HepG2 (cell line): ENCODE results near the gene AARSD1. TPM values are rescaled to one million over a fixed set of nuclear protein-coding genes. Genes with fewer than 3 reads are reported as not detected.

ENCODE experiments used
- CTCF ChIP-seq: sonication (generic); formaldehyde crosslinking; IDR thresholded peaks from 2 replicates; pipeline ENCODE4 v1.5.0; 2020; ENCODE audit warnings: mild to moderate bottlenecking, missing genetic modification reagents, moderate library complexity
- GLI4 ChIP-seq: sonication (generic); formaldehyde crosslinking; IDR thresholded peaks from 2 replicates; pipeline ENCODE4 v1.5.1; 2020; ENCODE audit warnings: missing genetic modification reagents, mild to moderate bottlenecking, moderate library complexity, borderline replicate concordance
- HBP1 ChIP-seq: IDR thresholded peaks from 2 replicates; pipeline ENCODE4 v1.6.1; 2016; ENCODE audit warnings: low read depth, control low read depth
- HNRNPL ChIP-seq: fragments of 200-400 bp; formaldehyde crosslinking; IDR thresholded peaks from 2 replicates; pipeline ENCODE4 v1.6.1; 2017; ENCODE audit warnings: mild to moderate bottlenecking, low read depth, low read length
- NAIF1 ChIP-seq: sonication (generic); formaldehyde crosslinking; IDR thresholded peaks from 2 replicates; pipeline ENCODE4 v1.5.0; 2020; ENCODE audit warnings: mild to moderate bottlenecking, missing genetic modification reagents, borderline replicate concordance
- SIX4 ChIP-seq: sonication (generic); formaldehyde crosslinking; IDR thresholded peaks from 2 replicates; pipeline ENCODE4 v1.4.0; 2020; ENCODE audit warnings: missing genetic modification reagents
- SOX5 ChIP-seq: IDR thresholded peaks from 2 replicates; pipeline ENCODE4 v1.6.1; 2016; ENCODE audit warnings: borderline replicate concordance
- SP5 ChIP-seq: IDR thresholded peaks from 2 replicates; pipeline ENCODE4 v1.6.1; 2016; ENCODE audit warnings: low read depth, borderline replicate concordance
- THAP11 ChIP-seq: IDR thresholded peaks from 2 replicates; pipeline ENCODE4 v1.6.1; 2016; ENCODE audit warnings: missing biosample characterization, missing genetic modification reagents
- TSC22D2 ChIP-seq: sonication (generic); formaldehyde crosslinking; IDR thresholded peaks from 2 replicates; pipeline ENCODE4 v1.5.1; 2020; ENCODE audit warnings: missing genetic modification reagents, mild to moderate bottlenecking, borderline replicate concordance
- ZNF256 ChIP-seq: sonication (generic); formaldehyde crosslinking; conservative IDR thresholded peaks from 2 replicates; pipeline ENCODE4 v1.4.0; 2020; ENCODE audit warnings: missing genetic modification reagents
- ZNF263 ChIP-seq: sonication (generic); formaldehyde crosslinking; IDR thresholded peaks from 2 replicates; pipeline ENCODE4 v1.4.0; 2020; ENCODE audit warnings: missing genetic modification reagents
- ZNF281 ChIP-seq: sonication (generic); formaldehyde crosslinking; IDR thresholded peaks from 2 replicates; pipeline ENCODE4 v1.4.0; 2020; ENCODE audit warnings: missing genetic modification reagents, borderline replicate concordance
- ZNF446 ChIP-seq: sonication (generic); formaldehyde crosslinking; IDR thresholded peaks from 2 replicates; pipeline ENCODE4 v1.5.0; 2020; ENCODE audit warnings: mild to moderate bottlenecking, missing genetic modification reagents
- ZNF501 ChIP-seq: sonication (generic); formaldehyde crosslinking; IDR thresholded peaks from 2 replicates; pipeline ENCODE4 v1.5.1; 2020; ENCODE audit warnings: mild to moderate bottlenecking, moderate library complexity, missing genetic modification reagents
- ZNF850 ChIP-seq: sonication (generic); formaldehyde crosslinking; conservative IDR thresholded peaks from 2 replicates; pipeline ENCODE4 v1.9.0; 2021; ENCODE audit warnings: mild to moderate bottlenecking, missing genetic modification reagents
- ZSCAN31 ChIP-seq: sonication (generic); formaldehyde crosslinking; IDR thresholded peaks from 2 replicates; pipeline ENCODE4 v1.5.0; 2020; ENCODE audit warnings: low read depth, mild to moderate bottlenecking, missing genetic modification reagents
- polyA plus RNA-seq, 8 experiments: library from polyadenylated mRNA; depleted of rRNA in 3 of 8; stranded (reverse) in 7 of 8; unstranded in 1 of 8; fragments of >200 nt; fragmentation: Illumina TruSeq in 4 of 8; extraction: Trizol in 4 of 8; gene quantifications; 2 replicates each; pipeline versions ENCODE4 v1.2.1 to v1.2.3, GENCODE V29; 2011 to 2016; ENCODE audit warnings: low read depth in 4 of 8, missing spikeins in 1 of 8, mixed read lengths in 1 of 8; ENCODE audit not compliant: insufficient read depth in 1 of 8
- total RNA-seq, 5 experiments: library from RNA; depleted of rRNA; stranded (reverse); fragments of >200 nt; fragmentation: Illumina TruSeq; extraction: Trizol; gene quantifications; 2 replicates each; pipeline ENCODE4 v1.2.3, GENCODE V29; 2016; ENCODE audit warnings: low read depth in 1 of 5
- TF ChIP-seq, protein P1 (sequence below): sonication (generic); formaldehyde crosslinking; IDR thresholded peaks from 2 replicates; pipeline ENCODE4 v1.4.0; 2020; ENCODE audit warnings: mild to moderate bottlenecking, missing genetic modification reagents
- TF ChIP-seq, protein P2 (sequence below): sonication (generic); formaldehyde crosslinking; IDR thresholded peaks from 2 replicates; pipeline ENCODE4; 2020; ENCODE audit warnings: missing genetic modification reagents, mild to moderate bottlenecking, borderline replicate concordance

Gene AARSD1
- total and polyA plus RNA-seq, 2 of the 13 experiments (the other 11 are each of a cell fraction or from before 2014, with no cell fraction given): 24.7 to 29.3 TPM

DNA sequence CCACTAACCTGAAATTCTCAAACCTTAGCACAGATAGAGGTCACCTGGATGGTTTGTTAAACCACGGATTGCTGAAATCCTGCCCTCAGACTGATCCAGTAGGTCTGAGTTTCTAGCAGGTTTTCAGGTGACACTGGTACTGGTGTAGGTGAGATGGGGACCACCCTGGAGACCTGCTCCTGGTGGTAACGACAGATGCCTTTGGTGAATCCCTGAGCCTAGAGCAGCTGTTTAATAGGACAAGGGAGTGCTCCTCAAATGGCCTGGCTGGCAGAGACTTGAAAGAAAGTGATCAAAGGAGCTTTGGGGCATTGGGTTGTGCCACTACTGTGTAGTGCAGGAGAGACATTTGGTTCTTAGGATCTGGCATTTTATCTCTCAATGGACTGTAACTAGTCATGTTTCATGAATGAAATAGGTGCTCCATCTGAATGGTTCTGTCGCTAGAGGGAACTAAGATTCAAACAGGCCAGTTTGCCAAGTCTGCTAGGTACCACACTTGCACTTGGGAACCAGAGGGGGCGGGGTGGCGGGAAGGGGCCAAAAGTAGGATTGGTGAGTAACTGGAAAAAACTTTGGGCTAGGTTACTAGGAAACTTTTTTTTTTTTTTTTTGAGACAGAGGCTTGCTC, 39.4 kb upstream of the AARSD1 start (continued):
- TF ChIP-seq CTCF (CRISPR knock-in tag): 0 out of 2 replicates have a peak, but pooled peaks have one; percentile 18
- TF ChIP-seq TSC22D2: no peak
- TF ChIP-seq THAP11 (CRISPR knock-in tag): no peak
- no peak for TF ChIP-seq HBP1 (CRISPR knock-in tag)
- no peak for TF ChIP-seq ZNF281
- TF ChIP-seq SOX5 (CRISPR knock-in tag): 0 out of 2 replicates have a peak, but pooled peaks have one; percentile 9
- TF ChIP-seq, protein P1, sequence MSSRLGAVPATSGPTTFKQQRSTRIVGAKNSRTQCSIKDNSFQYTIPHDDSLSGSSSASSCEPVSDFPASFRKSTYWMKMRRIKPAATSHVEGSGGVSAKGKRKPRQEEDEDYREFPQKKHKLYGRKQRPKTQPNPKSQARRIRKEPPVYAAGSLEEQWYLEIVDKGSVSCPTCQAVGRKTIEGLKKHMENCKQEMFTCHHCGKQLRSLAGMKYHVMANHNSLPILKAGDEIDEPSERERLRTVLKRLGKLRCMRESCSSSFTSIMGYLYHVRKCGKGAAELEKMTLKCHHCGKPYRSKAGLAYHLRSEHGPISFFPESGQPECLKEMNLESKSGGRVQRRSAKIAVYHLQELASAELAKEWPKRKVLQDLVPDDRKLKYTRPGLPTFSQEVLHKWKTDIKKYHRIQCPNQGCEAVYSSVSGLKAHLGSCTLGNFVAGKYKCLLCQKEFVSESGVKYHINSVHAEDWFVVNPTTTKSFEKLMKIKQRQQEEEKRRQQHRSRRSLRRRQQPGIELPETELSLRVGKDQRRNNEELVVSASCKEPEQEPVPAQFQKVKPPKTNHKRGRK (CRISPR knock-in tag): no peak
- peak; percentile 73 for TF ChIP-seq ZNF263
- TF ChIP-seq, protein P2, sequence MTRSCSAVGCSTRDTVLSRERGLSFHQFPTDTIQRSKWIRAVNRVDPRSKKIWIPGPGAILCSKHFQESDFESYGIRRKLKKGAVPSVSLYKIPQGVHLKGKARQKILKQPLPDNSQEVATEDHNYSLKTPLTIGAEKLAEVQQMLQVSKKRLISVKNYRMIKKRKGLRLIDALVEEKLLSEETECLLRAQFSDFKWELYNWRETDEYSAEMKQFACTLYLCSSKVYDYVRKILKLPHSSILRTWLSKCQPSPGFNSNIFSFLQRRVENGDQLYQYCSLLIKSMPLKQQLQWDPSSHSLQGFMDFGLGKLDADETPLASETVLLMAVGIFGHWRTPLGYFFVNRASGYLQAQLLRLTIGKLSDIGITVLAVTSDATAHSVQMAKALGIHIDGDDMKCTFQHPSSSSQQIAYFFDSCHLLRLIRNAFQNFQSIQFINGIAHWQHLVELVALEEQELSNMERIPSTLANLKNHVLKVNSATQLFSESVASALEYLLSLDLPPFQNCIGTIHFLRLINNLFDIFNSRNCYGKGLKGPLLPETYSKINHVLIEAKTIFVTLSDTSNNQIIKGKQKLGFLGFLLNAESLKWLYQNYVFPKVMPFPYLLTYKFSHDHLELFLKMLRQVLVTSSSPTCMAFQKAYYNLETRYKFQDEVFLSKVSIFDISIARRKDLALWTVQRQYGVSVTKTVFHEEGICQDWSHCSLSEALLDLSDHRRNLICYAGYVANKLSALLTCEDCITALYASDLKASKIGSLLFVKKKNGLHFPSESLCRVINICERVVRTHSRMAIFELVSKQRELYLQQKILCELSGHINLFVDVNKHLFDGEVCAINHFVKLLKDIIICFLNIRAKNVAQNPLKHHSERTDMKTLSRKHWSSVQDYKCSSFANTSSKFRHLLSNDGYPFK (CRISPR knock-in tag): no peak
- no peak for TF ChIP-seq ZNF850
- TF ChIP-seq SP5 (CRISPR knock-in tag): no peak
- TF ChIP-seq ZSCAN31: no peak
- no peak for TF ChIP-seq ZNF256 (CRISPR knock-in tag)
- TF ChIP-seq GLI4: no peak
- 0 out of 2 replicates have a peak, but pooled peaks have one; percentile 20 for TF ChIP-seq ZNF501 (CRISPR knock-in tag)
- no peak for TF ChIP-seq HNRNPL
- TF ChIP-seq SIX4: no peak
- no peak for TF ChIP-seq ZNF446 (CRISPR knock-in tag)
- TF ChIP-seq NAIF1 (CRISPR knock-in tag): no peak
